HepG2 (cell line): Measurements from ENCODE around the gene EXOC7. TPM values are rescaled to one million over a fixed set of nuclear protein-coding genes. Genes with fewer than 3 reads are reported as not detected.

ENCODE experiments used
- CEBPZ ChIP-seq: IDR thresholded peaks from 2 replicates; pipeline ENCODE4 v1.6.1; 2012; ENCODE audit warnings: low read length, improper control_type of control experiment
- CREM ChIP-seq, 2 experiments: sonication (generic) in 1 of 2; formaldehyde crosslinking in 1 of 2; IDR thresholded peaks; 2 replicates each; pipeline versions ENCODE4 v1.4.0 to v1.6.1; 2016 to 2020; ENCODE audit warnings: antibody characterized with exemption in 1 of 2, mild to moderate bottlenecking in 1 of 2, missing genetic modification reagents in 1 of 2
- ELF3 ChIP-seq: IDR thresholded peaks from 2 replicates; pipeline ENCODE4 v1.6.1; 2016; ENCODE audit warnings: missing genetic modification reagents, missing compliant biosample characterization
- FLYWCH1 ChIP-seq: sonication (generic); formaldehyde crosslinking; IDR thresholded peaks from 2 replicates; pipeline ENCODE4 v1.8.1; 2023; ENCODE audit warnings: mild to moderate bottlenecking, missing genetic modification reagents
- GTF3A ChIP-seq: sonication (generic); formaldehyde crosslinking; conservative IDR thresholded peaks from 2 replicates; pipeline ENCODE4 v1.4.0; 2020; ENCODE audit warnings: mild to moderate bottlenecking, missing genetic modification reagents
- HNRNPH1 ChIP-seq: fragments of 200-400 bp; formaldehyde crosslinking; optimal IDR thresholded peaks from 2 replicates; pipeline ENCODE3; 2017; ENCODE audit warnings: mild to moderate bottlenecking, low read depth, low read length
- KLF11 ChIP-seq: IDR thresholded peaks from 2 replicates; pipeline ENCODE4 v1.6.1; 2016; ENCODE audit warnings: missing compliant biosample characterization
- MIXL1 ChIP-seq: IDR thresholded peaks from 2 replicates; pipeline ENCODE4 v1.6.1; 2016
- NFKBIZ ChIP-seq: IDR thresholded peaks from 2 replicates; pipeline ENCODE4 v1.6.1; 2018; ENCODE audit warnings: missing genetic modification reagents, missing compliant biosample characterization
- NKX3-1 ChIP-seq: sonication (generic); formaldehyde crosslinking; IDR thresholded peaks from 2 replicates; pipeline ENCODE4 v1.5.0; 2020; ENCODE audit warnings: missing genetic modification reagents
- PBX2 ChIP-seq: IDR thresholded peaks from 2 replicates; pipeline ENCODE4 v1.6.1; 2016; ENCODE audit warnings: control low read depth
- RARA ChIP-seq: IDR thresholded peaks from 2 replicates; pipeline ENCODE4 v1.6.1; 2016; ENCODE audit warnings: missing genetic modification reagents, missing compliant biosample characterization
- RBAK ChIP-seq: sonication (generic); formaldehyde crosslinking; IDR thresholded peaks from 2 replicates; pipeline ENCODE4 v1.5.1; 2020; ENCODE audit warnings: mild to moderate bottlenecking, missing genetic modification reagents
- RELA ChIP-seq: sonication (generic); formaldehyde crosslinking; IDR thresholded peaks from 2 replicates; pipeline ENCODE4 v1.4.0; 2020; ENCODE audit warnings: missing genetic modification reagents
- SMYD3 ChIP-seq: sonication (generic); formaldehyde crosslinking; IDR thresholded peaks from 2 replicates; pipeline ENCODE4 v1.8.1; 2023; ENCODE audit warnings: mild to moderate bottlenecking, missing genetic modification reagents
- SRSF1 ChIP-seq: fragments of 200-400 bp; formaldehyde crosslinking; optimal IDR thresholded peaks from 2 replicates; pipeline ENCODE3; 2017; ENCODE audit warnings: mild to moderate bottlenecking, low read depth, low read length, moderate library complexity
- TAF15 ChIP-seq: fragments of 200-400 bp; formaldehyde crosslinking; IDR thresholded peaks from one replicate; pipeline ENCODE4 v1.6.1; 2018; ENCODE audit warnings: mild to moderate bottlenecking, low read depth, low read length; ENCODE audit not compliant: poor library complexity, severe bottlenecking
- TARDBP ChIP-seq: sonication (generic); formaldehyde crosslinking; IDR thresholded peaks from 2 replicates; pipeline ENCODE4 v1.8.0; 2022; ENCODE audit warnings: mild to moderate bottlenecking, missing genetic modification reagents
- TSC22D2 ChIP-seq: sonication (generic); formaldehyde crosslinking; IDR thresholded peaks from 2 replicates; pipeline ENCODE4 v1.5.1; 2020; ENCODE audit warnings: missing genetic modification reagents, mild to moderate bottlenecking, borderline replicate concordance
- U2AF2 ChIP-seq: fragments of 200-400 bp; formaldehyde crosslinking; IDR thresholded peaks from 2 replicates; pipeline ENCODE4 v1.6.1; 2017; ENCODE audit warnings: low read depth, mild to moderate bottlenecking, low read length
- ZNF20 ChIP-seq: sonication (generic); formaldehyde crosslinking; IDR thresholded peaks from 2 replicates; pipeline ENCODE4 v1.4.0; 2020; ENCODE audit warnings: mild to moderate bottlenecking, moderate library complexity, missing genetic modification reagents
- ZNF230 ChIP-seq: sonication (generic); formaldehyde crosslinking; IDR thresholded peaks from 2 replicates; pipeline ENCODE4 v1.4.0; 2020; ENCODE audit warnings: mild to moderate bottlenecking, missing genetic modification reagents
- ZNF33A ChIP-seq: sonication (generic); formaldehyde crosslinking; IDR thresholded peaks from 2 replicates; pipeline ENCODE4 v1.5.1; 2020; ENCODE audit warnings: missing genetic modification reagents, mild to moderate bottlenecking, moderate library complexity, borderline replicate concordance
- ZNF382 ChIP-seq: sonication (generic); formaldehyde crosslinking; IDR thresholded peaks from 2 replicates; pipeline ENCODE4 v1.5.0; 2020; ENCODE audit warnings: missing genetic modification reagents, mild to moderate bottlenecking, borderline replicate concordance
- ZNF446 ChIP-seq: sonication (generic); formaldehyde crosslinking; IDR thresholded peaks from 2 replicates; pipeline ENCODE4 v1.5.0; 2020; ENCODE audit warnings: mild to moderate bottlenecking, missing genetic modification reagents
- ZNF704 ChIP-seq: sonication (generic); formaldehyde crosslinking; IDR thresholded peaks from 2 replicates; pipeline ENCODE4 v1.8.1; 2023; ENCODE audit warnings: mild to moderate bottlenecking, inconsistent platforms, moderate library complexity, missing genetic modification reagents, borderline replicate concordance
- ZSCAN22 ChIP-seq: sonication (generic); formaldehyde crosslinking; IDR thresholded peaks from 2 replicates; pipeline ENCODE4 v1.4.0; 2020; ENCODE audit warnings: mild to moderate bottlenecking, missing genetic modification reagents
- polyA plus RNA-seq, 8 experiments: library from polyadenylated mRNA; depleted of rRNA in 3 of 8; stranded (reverse) in 7 of 8; unstranded in 1 of 8; fragments of >200 nt; fragmentation: Illumina TruSeq in 4 of 8; extraction: Trizol in 4 of 8; gene quantifications; 2 replicates each; pipeline versions ENCODE4 v1.2.1 to v1.2.3, GENCODE V29; 2011 to 2016; ENCODE audit warnings: low read depth in 4 of 8, missing spikeins in 1 of 8, mixed read lengths in 1 of 8; ENCODE audit not compliant: insufficient read depth in 1 of 8
- total RNA-seq, 5 experiments: library from RNA; depleted of rRNA; stranded (reverse); fragments of >200 nt; fragmentation: Illumina TruSeq; extraction: Trizol; gene quantifications; 2 replicates each; pipeline ENCODE4 v1.2.3, GENCODE V29; 2016; ENCODE audit warnings: low read depth in 1 of 5

EXOC7 gene
- total and polyA plus RNA-seq, 2 of the 13 experiments (the other 11 are each of a cell fraction or from before 2014, with no cell fraction given), result 86.9 to 116 TPM

GRCh38 chr17:76131692-76132573, 28.3 kb upstream of the EXOC7 start (continued):
- TF ChIP-seq PBX2 (CRISPR knock-in tag), result no peak
- TF ChIP-seq ZNF33A (CRISPR knock-in tag), result no peak
- TF ChIP-seq TAF15, result no peak
- TF ChIP-seq SRSF1, result no peak
- no peak for TF ChIP-seq GTF3A (CRISPR knock-in tag)
- TF ChIP-seq TSC22D2 (CRISPR knock-in tag), result no peak
- TF ChIP-seq TARDBP (CRISPR knock-in tag), result no peak
- no peak for TF ChIP-seq MIXL1
- no peak for TF ChIP-seq HNRNPH1
- TF ChIP-seq FLYWCH1 (CRISPR knock-in tag), result no peak
- TF ChIP-seq KLF11 (CRISPR knock-in tag), result no peak
- no peak for TF ChIP-seq U2AF2
- no peak for TF ChIP-seq ZSCAN22 (CRISPR knock-in tag)
- TF ChIP-seq ZNF382, result no peak
- no peak for TF ChIP-seq SMYD3 (CRISPR knock-in tag)
- TF ChIP-seq ZNF704 (CRISPR knock-in tag), result no peak
- TF ChIP-seq CREM (IDR thresholded peaks at IDR 0.05), result no peak; the same call in 1 of the 2 replicates
- no peak for TF ChIP-seq CREM (CRISPR knock-in tag; IDR thresholded peaks at IDR 0.05)
- no peak for TF ChIP-seq RELA (CRISPR knock-in tag)
- no peak for TF ChIP-seq NKX3-1 (CRISPR knock-in tag)
- TF ChIP-seq RBAK, result 0 out of 2 replicates have a peak, but pooled peaks have one; percentile 19
- TF ChIP-seq ZNF20 (CRISPR knock-in tag), result no peak
- TF ChIP-seq CEBPZ, result no peak
- TF ChIP-seq ZNF230, result no peak
- no peak for TF ChIP-seq ELF3 (CRISPR knock-in tag)
- 0 out of 2 replicates have a peak, but pooled peaks have one; percentile 34 for TF ChIP-seq ZNF446 (CRISPR knock-in tag)
- 0 out of 2 replicates have a peak, but pooled peaks have one; percentile 22 for TF ChIP-seq RARA (CRISPR knock-in tag)
- no peak for TF ChIP-seq NFKBIZ (CRISPR knock-in tag)
